Measurements from ENCODE around the gene HMX1.

The HMX1 gene

DNA sequence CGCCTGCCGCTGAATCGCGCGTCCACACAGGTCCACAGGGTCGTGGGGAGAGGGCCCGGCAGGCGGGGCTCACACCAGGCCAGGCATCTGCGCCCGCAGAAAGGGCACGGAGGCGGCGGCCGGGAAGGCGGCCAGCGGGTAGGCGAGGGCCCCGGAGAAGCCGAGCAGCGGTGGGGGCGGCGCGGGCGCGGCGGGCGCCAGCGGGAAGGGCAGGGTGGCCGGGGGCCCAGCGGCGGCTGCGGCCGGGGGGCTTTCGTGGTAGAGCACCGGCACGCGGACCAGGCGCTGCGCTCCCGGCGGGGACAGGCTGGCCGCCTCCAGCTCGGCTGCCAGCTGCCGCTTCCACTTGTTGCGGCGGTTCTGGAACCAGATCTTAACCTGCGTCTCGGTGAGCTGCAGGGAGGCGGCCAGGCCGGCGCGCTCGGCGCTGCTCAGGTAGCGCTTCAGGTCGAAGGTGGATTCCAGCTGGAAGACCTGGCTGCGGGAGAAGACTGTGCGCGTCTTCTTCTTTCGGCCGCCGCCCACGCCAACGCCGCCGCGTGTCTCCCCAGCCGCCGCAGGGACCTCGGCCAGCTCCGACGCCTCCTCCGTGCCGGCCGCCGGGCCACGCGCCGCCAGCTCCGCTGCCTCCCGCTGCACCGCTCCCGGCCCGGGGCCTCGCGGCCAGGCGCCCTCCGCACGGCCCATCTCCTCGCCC is 3.9 kb downstream of the HMX1 start:
- no peak for DNase-seq

DNA sequence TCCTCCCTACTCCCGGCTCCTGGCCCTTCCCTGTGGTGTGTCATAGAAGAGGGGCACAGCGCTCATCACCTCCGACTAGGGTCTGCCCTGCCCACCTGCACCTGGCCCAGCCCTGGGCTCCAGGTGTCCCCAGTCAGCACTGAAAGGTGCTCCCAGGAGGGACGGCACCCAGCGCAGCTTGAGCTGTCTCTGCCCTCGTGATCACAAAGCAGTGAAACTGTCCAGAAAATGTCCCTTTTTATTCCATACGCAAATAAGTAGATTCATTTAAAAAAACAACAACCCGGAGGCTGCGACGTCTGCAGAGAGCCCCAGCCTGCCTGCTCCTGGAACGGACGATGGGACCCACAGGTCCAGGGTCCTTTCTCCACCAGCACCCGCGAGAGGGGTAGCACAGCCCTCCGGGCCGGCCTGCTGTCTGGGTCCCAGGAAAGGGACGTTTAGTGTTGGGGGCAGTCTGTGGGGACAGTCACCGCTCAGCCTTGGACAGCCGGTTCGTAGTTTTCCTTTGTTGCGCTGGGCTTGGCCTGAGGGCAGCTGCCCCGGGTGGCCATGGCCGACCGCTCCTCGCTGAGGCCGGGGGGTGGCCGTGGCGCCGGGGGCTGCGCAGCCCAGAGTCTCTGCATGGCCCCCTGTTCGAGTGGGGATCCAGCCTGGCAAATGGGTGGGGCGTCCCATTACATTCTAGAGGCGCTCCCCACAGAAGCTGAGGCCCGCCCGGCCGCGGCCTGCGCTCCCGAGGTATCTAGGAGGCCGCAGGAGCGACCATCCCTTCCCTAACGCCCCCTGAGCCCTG is 4.6 kb downstream of the HMX1 start:
- DNase-seq: no peak

DNA sequence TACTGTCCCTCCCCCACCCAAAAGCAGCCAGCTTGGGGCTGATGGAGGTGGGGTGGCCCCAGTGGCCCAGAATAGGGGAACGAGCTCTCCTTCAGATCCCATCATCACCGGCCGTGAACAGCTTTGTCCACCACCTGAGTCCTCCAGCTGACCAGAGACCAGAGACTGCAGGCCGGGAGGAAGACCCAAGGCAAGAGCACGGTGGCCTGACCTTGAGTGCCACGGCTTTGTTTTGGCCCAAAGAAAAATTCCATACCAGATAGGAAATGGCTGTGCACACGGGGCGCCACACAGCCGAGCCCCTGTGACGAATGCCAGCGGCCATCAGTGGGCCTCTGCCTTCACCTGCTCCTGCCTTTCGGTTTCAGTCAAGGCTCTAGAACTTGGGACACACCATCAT is 5.2 kb downstream of the HMX1 start:
- DNase-seq: no peak

DNA sequence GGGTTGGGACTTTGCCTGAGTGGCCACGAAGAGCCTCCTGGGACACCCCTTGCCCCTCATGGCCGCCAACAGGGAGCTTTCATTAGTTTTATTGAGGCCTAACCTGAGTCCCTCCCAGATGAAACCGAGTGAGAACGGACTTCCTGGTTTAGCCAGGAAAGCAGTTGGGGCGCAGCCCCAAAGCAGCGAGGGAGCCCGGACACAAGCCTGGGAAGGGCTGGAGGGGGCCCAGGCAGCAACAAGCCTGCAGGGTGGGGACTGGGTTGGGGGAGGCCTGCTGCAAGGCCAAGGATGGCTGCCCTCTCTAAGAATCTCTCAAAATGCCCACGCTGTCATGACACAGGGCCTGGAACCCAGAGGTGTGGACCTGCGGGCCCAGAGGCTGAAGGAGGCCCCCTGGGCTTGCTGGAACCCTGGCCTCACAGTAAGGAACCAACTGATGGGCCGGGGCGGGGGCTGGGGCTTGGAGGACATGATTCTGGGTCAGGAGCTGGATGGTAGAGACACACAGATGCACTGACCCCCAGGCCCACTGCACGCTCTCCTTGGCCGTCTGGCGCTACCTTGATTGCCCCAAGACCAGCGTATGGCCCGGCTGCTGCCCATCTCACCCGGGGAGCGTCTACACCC is 5.8 kb downstream of the HMX1 start:
- DNase-seq: no peak

DNA sequence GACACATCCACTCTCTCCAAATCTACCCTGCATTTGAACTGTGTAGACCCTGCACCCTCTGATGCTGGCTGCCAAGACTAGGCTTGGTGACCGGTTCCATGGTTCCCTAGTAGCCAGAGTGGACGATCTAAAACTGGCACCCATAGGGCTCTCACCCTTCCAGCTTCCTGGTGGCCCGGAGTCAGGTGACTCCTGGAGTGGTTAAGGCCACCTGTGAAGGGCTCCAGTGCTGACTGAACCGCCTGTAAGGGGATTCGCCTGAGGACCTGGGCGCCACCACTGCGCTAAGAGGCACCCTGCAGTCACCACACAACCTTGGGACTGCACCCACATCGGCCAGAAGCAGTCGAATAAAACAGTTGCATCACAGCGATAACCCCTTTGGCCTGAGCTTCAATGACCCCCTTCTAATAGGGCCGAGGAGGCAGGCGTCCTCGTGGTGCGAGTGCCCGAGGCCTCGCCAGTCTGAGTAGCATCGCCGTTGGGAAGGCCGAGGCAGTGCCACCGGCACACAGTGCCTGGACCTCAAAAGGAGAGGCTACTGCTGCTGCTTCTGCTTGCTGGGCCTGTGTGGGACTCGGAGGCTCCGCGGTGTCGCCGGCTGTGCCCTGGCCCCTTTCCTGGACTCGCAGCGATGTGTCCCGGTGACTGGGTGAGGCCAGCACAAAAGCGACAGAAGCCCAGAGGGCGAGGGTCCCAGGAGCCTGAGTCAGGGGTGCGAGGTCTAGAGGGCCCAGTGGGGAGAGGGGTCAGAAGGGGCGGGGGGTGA is 6.5 kb downstream of the HMX1 start:
- DNase-seq: no peak

DNA sequence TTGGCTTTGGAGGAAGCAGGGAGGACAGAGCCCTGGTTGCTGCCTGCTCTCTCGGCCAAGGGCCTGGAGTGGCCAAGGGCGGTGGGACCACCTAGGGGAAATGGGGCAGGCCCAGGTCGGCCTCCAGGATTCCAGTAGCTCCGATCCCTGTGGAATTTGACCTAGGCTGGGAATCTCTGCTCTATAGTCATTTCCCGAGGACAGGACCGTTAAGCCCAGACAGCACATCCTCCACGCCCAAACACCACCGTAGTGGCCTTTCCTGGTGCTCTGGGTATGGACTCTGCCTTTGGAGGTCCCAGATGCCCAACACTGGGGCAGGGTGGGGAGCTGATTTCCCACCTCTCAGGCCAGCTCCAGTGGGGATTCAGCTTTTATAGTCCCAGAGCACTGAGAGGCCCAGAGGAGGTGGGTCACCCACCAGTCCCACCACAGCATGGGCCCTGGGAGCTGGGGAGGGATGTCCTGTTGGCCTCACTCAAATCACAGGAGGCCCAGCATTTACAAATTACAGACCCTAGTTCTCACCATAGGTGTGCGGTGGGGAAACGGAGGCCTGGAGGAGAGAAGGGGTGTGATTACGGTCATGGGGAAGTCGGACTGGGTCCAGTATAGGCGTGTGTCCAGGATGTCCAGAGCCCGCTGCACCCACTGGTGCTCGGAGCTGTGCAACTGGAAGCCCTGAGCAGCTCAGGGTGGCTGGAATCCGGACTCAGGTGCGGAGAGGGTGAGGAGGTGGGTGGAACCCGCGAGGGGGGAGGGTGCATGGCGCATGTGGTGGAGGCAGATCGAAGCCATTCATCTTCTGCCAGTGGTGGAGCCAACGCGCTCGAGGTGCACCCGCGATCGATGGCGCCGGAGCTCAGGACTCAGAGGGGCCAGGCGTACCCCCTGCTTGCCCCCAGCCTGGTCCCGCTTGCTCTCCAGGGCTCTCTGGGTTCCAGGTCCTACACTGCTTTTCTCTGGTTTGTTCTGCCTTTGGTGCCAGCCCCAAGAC is 7.7 kb downstream of the HMX1 start:
- no peak for DNase-seq

DNA sequence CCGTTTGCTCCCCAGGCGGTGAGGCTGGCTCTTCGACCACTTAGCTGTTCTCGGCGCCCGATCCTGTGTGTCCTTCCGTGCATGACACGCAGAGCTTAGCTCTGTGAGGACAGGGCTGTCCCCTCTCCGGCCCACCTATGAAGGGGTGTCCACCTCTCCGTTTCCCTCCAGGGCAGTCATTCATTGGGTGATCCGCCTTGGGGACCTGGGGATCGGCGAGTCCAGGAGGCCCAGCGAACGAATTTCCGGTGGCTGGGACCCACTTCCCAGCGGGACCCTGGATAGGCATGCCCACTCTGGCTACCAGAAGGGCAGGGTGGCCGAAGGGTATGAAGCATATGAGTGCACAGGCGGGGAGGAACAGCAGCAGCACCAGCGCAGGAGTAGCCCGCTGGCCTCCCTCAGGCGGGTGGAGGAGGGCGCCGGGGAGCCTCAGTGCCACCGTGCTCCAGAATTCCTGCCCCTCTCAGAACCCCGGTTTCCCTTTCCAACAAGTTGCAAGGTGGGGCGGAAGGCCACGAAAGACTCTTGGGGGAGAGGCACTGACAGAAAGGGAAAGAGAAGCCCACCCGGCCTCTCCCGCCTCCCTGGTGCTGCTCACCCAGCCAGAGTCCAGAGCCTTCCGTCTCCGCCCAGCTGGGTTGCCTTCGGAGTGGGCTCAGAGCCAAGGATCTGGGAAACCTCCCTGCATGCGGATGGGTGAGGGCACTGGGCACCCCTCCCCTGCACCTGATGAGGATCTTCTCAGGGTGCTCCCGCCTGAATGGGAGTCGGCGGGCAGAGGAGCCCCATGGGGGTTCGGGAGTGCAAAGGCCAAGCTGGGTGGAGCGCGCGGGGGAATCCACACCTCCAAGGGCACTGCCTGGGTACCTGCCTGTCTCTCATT is 8.6 kb downstream of the HMX1 start:
- no peak for DNase-seq

DNA sequence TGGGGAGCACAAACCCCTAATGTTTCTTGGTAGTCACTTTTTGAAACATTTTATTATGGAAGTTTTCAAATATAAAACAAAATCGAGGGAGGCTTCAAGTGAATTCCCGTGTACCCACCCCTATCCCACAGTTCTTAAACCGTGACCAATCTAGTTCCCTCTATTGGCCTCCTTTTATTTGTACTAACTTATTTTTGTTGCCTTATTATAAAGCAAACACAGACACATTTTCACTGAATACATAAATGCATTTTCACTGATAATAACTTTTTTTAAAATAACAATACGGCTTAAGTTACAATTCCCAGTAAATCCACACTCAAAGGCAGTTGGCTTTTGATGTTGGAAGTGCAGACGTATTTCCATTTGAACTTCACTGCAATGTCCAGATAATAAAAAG is 9.3 kb downstream of the HMX1 start:
- DNase-seq: no peak

DNA sequence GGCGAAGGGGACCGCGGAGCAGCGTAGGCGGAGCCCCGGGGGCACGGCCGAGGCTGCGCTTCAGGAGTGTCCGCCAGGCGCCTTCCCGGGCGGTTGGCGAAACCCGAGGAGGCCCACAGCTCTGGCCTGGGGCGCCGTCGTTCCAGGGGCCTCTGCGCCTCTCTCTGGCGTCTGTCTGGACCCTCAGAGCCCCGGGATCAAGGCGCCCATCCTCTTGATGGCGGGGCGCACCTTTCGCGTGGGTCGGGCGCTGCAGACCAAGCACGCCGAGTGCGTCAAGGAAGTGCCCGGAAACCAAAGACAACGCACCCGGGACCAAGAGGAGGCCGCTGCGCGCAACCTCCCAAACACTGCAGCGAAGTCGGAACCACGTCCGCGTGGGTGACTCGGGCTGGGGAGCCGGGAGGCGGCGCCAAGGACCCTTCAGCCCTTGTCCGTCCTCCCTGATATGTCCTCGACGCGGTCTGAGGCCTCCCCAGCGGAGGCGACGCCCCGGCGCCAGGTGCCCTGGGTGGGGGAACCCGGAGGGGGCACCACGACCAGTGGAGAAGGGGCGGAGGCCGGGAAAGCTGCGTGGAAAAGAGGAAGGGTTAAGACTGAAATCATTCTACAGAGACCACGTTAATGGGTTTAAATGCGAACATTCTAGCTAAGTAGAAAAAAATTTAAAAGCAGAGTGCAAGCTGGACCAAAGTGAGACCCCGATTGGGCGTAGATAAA is 9.9 kb downstream of the HMX1 start:
- DNase-seq: no peak

DNA sequence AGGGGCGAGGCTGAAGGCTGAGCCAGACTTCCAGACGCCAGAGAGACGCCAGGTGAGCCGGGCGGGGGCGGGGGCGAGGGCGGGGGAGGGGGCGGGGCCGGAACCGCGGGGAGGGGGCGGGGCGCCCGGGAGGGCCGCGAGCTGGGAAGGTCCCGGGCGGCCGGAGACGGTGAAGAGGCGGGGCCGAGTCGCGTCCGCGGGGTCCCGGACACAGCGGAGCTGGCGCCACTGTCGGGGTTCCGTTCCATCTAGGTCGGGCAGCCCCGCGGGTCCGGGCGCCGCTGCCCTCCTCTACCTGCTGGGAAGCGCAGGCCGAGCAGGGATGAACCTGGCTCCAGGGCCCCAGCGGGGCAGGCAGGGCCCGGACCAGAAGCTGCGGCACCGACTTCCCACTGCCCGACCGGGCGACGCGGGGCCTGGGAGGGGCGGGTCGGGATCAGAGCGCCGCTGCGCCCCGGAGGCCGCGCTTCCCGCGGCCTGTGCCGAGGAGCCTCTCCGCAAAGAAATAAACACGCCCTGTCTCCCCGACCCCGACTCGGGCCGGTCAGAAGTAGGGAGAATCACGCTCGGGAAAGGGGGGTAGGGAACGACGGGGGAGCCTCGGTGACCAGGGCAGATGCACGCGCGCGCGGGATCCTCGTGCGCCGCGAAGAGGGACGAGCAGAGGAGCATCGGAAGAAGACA is 10.6 kb downstream of the HMX1 start:
- DNase-seq: no peak

DNA sequence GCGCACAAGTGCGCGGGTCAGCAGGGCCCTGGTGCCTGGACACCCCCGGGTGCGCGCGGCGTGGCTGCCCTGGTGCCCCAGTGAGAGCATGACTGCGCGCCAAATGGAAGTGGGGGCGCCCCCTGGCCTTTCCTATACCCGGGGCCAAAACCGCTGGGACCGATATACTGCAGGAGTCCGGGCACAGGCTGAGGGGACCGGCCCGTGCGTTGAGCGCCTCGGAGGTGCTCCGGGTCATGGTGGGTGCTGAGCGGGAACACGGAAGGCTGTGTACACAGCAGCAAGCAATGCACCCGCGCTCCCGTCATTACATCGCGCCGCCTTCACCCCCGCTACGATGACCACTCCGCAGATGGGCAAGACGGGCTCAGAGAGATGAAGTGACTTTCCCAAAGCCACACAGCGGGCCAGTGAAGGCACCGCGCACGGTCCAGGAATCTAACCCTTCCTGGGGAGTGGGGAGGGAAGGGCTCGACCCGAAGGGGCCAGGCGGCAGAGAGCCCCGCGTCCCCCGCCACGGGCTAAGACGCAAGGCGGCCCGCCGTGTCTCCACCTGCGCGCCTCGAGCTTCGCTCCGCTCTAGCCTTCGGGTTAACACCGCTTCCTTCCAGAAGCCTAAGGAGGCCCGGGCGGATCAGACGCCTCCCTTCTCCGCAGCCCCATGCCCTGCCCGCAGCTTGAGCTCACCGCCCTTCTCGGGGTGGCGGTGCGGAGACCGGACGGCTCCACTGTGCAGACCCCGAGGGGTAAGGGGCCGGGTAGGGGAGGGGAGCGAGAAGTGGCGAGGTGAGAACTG is 11.3 kb downstream of the HMX1 start:
- no peak for DNase-seq

DNA sequence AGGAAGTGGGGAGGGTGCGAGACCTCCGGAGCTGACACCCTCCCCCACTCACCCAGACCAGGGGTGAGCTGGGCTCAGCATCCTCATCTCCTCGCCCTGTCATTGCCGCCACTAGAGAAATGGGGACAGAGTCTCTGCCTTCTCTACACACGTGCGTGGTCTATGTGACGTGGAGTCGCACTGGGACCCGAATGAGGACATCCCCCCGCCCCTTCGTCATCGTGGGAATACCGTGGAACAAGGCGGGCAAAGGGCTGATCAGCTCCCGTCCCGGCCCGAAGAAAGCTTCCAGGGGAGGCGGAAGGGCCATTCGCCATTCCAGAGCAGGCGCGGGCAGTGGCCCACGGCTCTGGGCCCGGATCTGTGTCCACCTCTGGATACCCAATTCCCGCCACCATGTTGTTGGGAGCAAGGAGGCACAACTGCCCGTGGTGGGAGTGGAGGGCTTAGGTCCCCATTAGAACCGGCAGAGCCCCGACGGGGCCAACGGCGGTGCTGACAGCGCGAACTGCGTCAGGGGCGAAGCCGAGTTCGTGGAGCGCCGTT is 12.0 kb downstream of the HMX1 start:
- no peak for DNase-seq

DNA sequence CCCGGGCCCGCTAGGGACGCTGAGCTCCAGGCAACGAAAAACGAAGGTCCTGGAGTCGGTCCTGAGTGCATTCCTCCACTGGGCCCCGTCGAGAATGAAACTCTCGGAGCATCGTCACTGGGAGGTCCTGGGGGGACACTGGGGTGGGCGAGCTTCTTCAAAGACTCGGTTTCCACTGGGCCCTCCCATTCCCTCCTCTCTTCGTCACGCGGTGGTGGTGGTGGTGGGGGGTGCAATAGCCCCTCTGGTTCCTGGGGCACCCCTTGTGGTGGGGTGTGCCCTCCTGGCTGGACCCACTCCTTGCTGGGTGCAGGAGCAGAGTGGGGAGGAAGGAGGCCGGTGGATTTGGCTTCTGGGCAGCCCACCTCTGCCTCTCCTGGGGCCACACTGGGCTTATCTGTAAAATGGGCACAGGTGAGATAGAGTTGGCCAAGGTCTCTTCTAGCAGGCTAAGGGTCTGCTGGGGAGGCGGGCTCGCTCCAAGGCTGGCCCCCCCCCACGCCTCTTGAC is 12.9 kb downstream of the HMX1 start:
- no peak for DNase-seq

DNA sequence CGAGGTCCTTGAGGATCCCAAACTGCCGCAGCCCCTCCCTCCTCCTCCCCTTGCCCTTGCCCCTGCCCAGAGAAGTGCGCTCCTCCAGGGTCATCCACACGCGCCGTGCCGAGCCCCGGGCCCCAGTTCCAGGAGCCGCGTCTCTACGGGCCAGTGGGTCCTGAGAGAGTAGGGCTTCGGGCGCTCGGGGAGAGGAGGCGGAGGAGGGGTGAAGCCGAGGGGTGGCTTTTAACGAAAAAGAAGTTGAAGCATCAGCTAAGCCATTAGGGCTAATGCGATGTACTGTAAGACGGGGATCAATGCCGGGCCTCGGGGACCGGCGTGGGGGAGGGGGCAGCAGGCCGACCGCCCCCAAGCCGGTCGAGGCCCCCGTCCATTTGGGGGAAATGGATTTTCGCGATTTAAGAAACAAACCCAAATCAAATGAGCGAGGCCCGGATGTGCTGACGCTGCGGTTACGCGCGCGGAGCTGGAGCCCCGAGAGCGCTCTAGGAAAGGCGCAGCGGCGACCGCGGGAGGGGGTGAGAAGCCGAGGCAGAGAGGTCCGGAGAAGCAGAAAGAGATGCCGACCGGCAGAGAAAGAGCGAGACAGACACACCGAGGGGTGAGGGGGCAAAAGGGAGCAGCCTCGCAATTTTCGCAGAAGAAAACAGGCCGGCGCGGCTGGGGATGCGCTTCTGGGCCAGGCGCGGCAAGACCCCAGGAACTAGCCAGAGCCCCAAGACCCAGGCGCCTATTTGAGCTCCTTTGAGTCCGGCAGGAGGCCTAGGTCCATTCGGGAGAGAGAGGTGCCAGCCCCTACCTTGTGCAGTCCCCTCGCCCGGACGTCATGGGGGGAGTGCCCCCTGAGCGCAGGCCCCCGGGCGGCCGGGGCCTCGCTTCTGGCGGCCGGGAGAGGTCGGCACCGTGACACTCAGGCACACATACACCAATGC is 13.6 kb downstream of the HMX1 start:
- DNase-seq: no peak

DNA sequence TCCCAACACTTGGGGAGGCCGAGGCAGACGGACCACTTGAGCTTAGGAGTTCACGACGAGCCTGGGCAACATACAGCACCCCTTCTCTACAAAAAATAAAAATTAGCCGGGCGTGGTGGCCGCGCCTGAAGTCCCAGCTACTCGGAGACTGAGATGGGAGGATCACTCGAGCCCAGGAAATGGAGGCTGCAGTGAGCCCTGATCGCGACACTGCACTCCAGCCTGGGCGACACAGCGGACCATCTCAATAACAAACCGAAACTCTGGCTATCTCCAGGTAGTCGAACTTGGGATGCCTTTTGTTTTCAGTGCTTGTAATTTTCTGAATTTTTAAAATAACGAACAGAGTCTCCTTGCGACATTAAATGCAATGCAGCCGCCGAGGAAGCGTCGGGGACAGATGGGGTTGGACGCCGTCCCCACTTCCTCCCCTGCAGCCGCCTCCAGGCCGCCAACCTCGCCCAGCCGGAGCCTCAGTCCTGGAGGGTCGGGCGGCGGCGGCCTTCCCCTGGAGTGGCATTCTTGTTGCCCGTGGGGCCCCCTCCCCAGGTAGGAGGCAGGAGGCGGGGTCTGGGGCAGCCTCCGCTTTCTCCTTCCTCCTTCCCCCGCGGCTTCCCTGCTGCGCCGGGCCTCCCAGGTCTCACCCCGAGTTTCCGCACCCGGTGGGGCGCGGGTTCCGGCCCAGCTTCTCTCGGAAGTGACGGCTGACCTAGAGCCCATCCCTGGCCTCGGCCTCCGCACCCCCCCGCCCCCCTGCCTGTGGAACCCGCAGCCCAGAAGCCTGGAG is 14.6 kb downstream of the HMX1 start:
- no peak for DNase-seq

DNA sequence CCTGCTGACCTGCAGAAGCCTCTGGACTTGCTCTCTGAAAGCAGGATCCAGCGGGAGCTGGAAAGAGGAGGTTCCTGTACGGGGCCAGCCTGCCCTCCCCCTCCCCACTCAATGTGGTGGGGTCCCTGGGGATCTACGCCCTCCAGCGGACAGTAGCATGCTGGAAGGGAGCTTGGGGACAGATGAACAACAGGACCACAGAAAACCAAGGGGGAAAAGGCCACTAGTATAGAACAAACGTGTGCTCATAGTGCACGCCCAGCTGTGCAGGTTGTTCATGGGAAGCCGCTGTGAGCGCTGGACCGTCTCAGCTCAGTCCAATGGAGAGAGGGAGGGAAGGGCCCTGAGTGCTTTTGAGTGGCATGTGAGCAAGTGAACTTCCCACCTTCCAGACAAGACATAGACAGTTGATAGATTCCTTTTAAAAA is 15.8 kb downstream of the HMX1 start:
- DNase-seq: no peak

All from NCI-H146 (cell line).